Transverse colon (tissue), 4 donors: ENCODE data around the gene MFF. TPM values are rescaled to one million over a fixed set of nuclear protein-coding genes. Genes with fewer than 3 reads are reported as not detected.

ENCODE experiments used
- DNase-seq: peaks from one replicate; pipeline ENCODE4 v3.0.0-alpha.2; 2019
- H3K27ac ChIP-seq, 4 donors: fragments of 200-600 bp; sonication (generic); 2 replicates each; pipeline ENCODE4 v1.5.1; 2016 to 2018; ENCODE audit warnings: inconsistent platforms in 4 of 4
- H3K27me3 ChIP-seq: fragments of 200-600 bp; sonication (generic); 2 replicates; pipeline ENCODE4 v1.5.1; 2017; ENCODE audit warnings: inconsistent platforms
- H3K36me3 ChIP-seq, 4 donors: fragments of 200-600 bp; sonication (generic); 2 replicates each; pipeline ENCODE4 v1.5.1; 2017 to 2019; ENCODE audit warnings: inconsistent platforms in 4 of 4
- H3K4me1 ChIP-seq, 4 donors: fragments of 200-600 bp; sonication (generic); 2 replicates each; pipeline ENCODE4 v1.5.1; 2017 to 2020; ENCODE audit warnings: inconsistent platforms in 4 of 4
- H3K4me3 ChIP-seq, 4 donors: fragments of 200-600 bp; sonication (generic); 1 replicate in 1 of 4; 2 replicates in 3 of 4; pipeline versions ENCODE4 v1.5.1 to v1.6.1; 2017 to 2019; ENCODE audit warnings: inconsistent platforms in 4 of 4
- H3K9me3 ChIP-seq, 2 donors: fragments of 200-600 bp; sonication (generic); 2 replicates each; pipeline ENCODE4 v1.5.1; 2017 to 2019; ENCODE audit warnings: inconsistent platforms in 2 of 2
- EP300 ChIP-seq: sonication (generic); formaldehyde crosslinking; IDR thresholded peaks from one replicate; pipeline ENCODE4 v1.6.1; 2017; ENCODE audit warnings: antibody characterized with exemption, low read depth
- POLR2A ChIP-seq: fragments of 450-650 bp; IDR thresholded peaks from one replicate; pipeline ENCODE4 v1.6.1; 2016; ENCODE audit warnings: antibody characterized with exemption, mild to moderate bottlenecking, moderate library complexity
- POLR2AphosphoS5 ChIP-seq, 3 donors: sonication (generic); formaldehyde crosslinking; IDR thresholded peaks; one replicate each; pipeline ENCODE4 v1.6.1; 2016; ENCODE audit warnings: antibody characterized with exemption in 3 of 3
- WGBS, 2 donors: methylation state at CpG; one replicate each; pipeline ENCODE4 v1.1.5; 2018; ENCODE audit warnings: low coverage in 1 of 2; 5-methylcytosine and 5-hydroxymethylcytosine counted together
- in situ Hi-C, 4 donors: fragments of 200-750 bp; cut with MboI; loops; one replicate each; pipeline versions ENCODE4 v1.15.0 to v1.15.1; 2017; ENCODE audit warnings: low sequenced_read_pairs in 3 of 4, low pct_ligation_motif_present in 1 of 4, low pct_unique_long_range_greater_than_20kb in 1 of 4
- intact Hi-C: fragments of 100-400 bp; cut with DNase I; formaldehyde crosslinking; loops from one replicate; pipeline ENCODE4 v1.15.1; 2023; ENCODE audit warnings: low total_unique reads
- total RNA-seq, 4 donors: library from RNA; depleted of rRNA; stranded (reverse); fragments of >200 nt; gene quantifications; one replicate each; pipeline ENCODE4 v1.1.0, GENCODE V29; 2016
- TF ChIP-seq, protein P1 (sequence below), 5 experiments: fragments of 200-600 bp in 3 of 5; fragments of 450-650 bp in 2 of 5; sonication (generic) in 3 of 5; IDR thresholded peaks; 1 replicate in 2 of 5; 2 replicates in 3 of 5; pipeline ENCODE4 v1.5.1; 2016 to 2017; ENCODE audit warnings: antibody characterized with exemption in 5 of 5, inconsistent platforms in 3 of 5, mild to moderate bottlenecking in 2 of 5, moderate library complexity in 1 of 5

Gene MFF
- total RNA-seq, 4 donors from 2014 or later: 22.3 to 127 (median 103) TPM

DNA sequence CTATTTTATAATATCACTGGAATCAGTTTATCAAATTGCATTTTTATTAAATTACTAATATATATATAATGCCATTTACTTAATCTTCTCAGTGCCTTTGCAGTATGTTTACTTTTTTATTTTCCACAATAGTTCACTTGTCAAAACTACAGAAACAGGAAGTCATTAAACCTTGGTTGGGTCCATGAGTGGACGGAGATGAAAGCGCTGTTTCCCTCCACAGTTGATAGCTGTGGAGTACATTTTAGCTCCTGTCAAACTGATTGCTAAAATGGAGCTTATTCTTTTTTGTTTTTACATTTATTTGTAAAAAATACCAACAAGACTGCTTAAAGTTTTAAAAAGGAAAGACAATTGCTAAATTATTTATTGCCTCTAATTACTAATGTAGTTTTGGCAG is 19.2 kb downstream of the MFF start:
- no peaks in the 10 kb centered on the region for H3K27me3 ChIP-seq

DNA sequence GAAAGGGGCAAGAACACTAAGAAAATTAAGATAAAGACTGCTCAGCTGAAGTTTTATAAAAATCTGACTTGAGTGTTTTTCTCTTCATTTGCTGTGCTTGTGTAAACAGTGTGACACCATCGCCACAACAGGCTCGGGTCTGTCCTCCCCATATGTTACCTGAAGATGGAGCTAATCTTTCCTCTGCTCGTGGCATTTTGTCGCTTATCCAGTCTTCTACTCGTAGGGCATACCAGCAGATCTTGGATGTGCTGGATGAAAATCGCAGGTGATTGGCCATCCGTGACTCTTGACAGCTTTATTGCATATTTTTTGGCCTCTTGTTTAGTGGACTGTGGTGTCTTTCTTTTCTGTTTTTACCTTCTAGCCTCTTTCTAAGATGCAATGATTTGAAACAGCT is 22.1 kb downstream of the MFF start:
- no peak overlapping the region for H3K27ac ChIP-seq
- H3K4me1 ChIP-seq: no peaks in the 10 kb centered on the region
- no peak for TF ChIP-seq POLR2AphosphoS5 (IDR thresholded peaks at IDR 0.05)
- TF ChIP-seq EP300: no peak
- TF ChIP-seq, protein P1, sequence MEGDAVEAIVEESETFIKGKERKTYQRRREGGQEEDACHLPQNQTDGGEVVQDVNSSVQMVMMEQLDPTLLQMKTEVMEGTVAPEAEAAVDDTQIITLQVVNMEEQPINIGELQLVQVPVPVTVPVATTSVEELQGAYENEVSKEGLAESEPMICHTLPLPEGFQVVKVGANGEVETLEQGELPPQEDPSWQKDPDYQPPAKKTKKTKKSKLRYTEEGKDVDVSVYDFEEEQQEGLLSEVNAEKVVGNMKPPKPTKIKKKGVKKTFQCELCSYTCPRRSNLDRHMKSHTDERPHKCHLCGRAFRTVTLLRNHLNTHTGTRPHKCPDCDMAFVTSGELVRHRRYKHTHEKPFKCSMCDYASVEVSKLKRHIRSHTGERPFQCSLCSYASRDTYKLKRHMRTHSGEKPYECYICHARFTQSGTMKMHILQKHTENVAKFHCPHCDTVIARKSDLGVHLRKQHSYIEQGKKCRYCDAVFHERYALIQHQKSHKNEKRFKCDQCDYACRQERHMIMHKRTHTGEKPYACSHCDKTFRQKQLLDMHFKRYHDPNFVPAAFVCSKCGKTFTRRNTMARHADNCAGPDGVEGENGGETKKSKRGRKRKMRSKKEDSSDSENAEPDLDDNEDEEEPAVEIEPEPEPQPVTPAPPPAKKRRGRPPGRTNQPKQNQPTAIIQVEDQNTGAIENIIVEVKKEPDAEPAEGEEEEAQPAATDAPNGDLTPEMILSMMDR (IDR thresholded peaks at IDR 0.05): no peak
- TF ChIP-seq POLR2A: no peak
- no peak overlapping the region for H3K4me3 ChIP-seq
- WGBS, 2 donors: 77 to 86% methylated on average over 7 of the region's 7 CpGs
- in situ Hi-C loops (no loop called here), intact Hi-C loops (no loop called here)
- peaks cover 0 to 21% (median 5%) of the 10 kb centered on the region in 4 donors for H3K36me3 ChIP-seq
- DNase-seq: no peak
- H3K9me3 ChIP-seq: no peaks in the 10 kb centered on the region
- no peaks in the 10 kb centered on the region for H3K27me3 ChIP-seq

More for the DNA sequence above, 19.2 kb downstream of the MFF start:
- Histone ChIP-seq H3K4me3 (no peak overlapping the region), H3K36me3 (peaks cover 0 to 41% (median 8%) of the 10 kb centered on the region in 4 donors), H3K27ac (no peak overlapping the region), H3K4me1 (no peaks in the 10 kb centered on the region), H3K9me3 (no peaks in the 10 kb centered on the region)
- intact Hi-C loops: no loop called here
- in situ Hi-C loops: no loop called here
- TF ChIP-seq POLR2AphosphoS5 (IDR thresholded peaks at IDR 0.05) (no peak), EP300 (no peak), POLR2A (no peak)
- TF ChIP-seq, protein P1 (IDR thresholded peaks at IDR 0.05): no peak
- DNase-seq: no peak
- WGBS, 2 donors: 87 to 90% methylated on average over 2 of the region's 2 CpGs

DNA sequence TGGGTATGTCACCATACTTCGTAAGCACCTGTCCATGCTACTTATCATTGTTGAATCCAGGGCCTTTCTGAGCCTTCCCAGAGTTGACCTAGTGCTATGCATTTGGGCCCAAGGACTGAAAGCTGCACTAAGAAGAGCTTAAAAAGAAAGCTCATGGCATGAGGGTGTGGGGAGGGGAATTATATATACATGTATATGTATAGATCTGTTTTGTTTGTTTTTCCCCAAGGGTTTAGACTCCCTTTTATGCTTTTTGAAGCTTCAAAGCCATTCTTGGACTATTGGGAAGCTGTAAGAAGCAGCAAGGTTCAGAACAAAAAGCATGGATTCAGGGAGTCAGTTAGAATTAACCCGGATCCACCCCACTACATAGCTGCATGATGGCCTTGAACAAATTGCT is 23.3 kb downstream of the MFF start:
- DNase-seq: no peak
- peaks cover 0 to 11% (median 2%) of the 10 kb centered on the region in 4 donors for H3K36me3 ChIP-seq
- no peaks in the 10 kb centered on the region for H3K4me1 ChIP-seq
- H3K4me3 ChIP-seq: no peak overlapping the region
- H3K27me3 ChIP-seq: no peaks in the 10 kb centered on the region
- H3K9me3 ChIP-seq: no peaks in the 10 kb centered on the region
- H3K27ac ChIP-seq: no peak overlapping the region
- WGBS, 2 donors: 67 to 96% methylated on average over 1 to 2 of the region's 2 CpGs
- in situ Hi-C loops (no loop called here), intact Hi-C loops (no loop called here)
- no peak for TF ChIP-seq POLR2A
- no peak for TF ChIP-seq EP300
- TF ChIP-seq POLR2AphosphoS5 (IDR thresholded peaks at IDR 0.05): no peak
- TF ChIP-seq, protein P1 (IDR thresholded peaks at IDR 0.05): no peak

DNA sequence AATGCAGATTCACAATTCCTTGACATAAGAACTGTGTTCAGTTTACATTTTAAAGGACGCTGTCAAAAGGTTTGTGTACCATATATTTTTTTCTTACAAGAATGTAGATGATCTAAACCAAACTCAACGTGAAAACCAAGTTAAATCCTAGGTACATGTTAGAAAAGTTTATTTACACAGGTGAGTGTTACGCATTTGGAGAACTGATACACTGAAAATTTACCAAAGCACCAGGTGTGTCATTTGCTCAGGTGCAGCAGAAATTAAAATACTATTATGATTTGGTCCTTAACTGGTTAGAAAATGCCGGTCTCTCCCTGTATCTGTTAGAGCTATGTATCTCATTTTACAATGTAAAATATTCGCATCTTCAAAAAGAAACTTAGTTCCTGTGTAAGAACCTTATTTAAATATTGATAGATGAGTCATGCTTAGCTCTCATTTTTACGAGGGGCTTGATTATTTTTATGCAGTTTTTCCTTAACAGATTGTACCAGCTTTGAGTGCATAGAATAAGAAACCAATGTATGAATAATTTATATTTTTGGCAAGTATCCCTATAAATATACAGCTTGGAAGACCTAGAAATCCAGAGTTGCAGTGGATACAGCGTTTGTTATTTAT is 25.1 kb downstream of the MFF start:
- Histone ChIP-seq H3K27me3 (no peaks in the 10 kb centered on the region), H3K36me3 (peaks cover 0 to 11% (median 2%) of the 10 kb centered on the region in 4 donors), H3K27ac (no peak overlapping the region), H3K4me3 (no peak overlapping the region), H3K9me3 (no peaks in the 10 kb centered on the region), H3K4me1 (no peaks in the 10 kb centered on the region)
- WGBS, 2 donors: 75 to 82% methylated on average over 7 of the region's 7 CpGs
- DNase-seq: no peak
- in situ Hi-C loops: no loop called here
- TF ChIP-seq, protein P1 (IDR thresholded peaks at IDR 0.05): no peak
- no peak for TF ChIP-seq EP300
- no peak for TF ChIP-seq POLR2AphosphoS5 (IDR thresholded peaks at IDR 0.05)
- no peak for TF ChIP-seq POLR2A
- intact Hi-C loops: no loop called here
